Measurements from ENCODE around the gene UBAP2L.

UBAP2L gene

GRCh38 chr1:154263465-154264332 lies 42.9 kb downstream of the UBAP2L start:
- H3K27ac ChIP-seq (ENCODE audit: low read length), result no peak overlapping the region
- H3K27me3 ChIP-seq (ENCODE audit: insufficient read depth, low read length, poor library complexity), result no peaks in the 10 kb centered on the region
- no peak overlapping the region for H3K9ac ChIP-seq (ENCODE audit: low read depth, low read length)
- peaks cover 83% of the 10 kb centered on the region for H3K36me3 ChIP-seq (ENCODE audit: insufficient read depth, low read length)
- H3K79me2 ChIP-seq (ENCODE audit: insufficient read depth, low read length), result no peaks in the 10 kb centered on the region
- no peaks in the 10 kb centered on the region for H3K4me1 ChIP-seq (ENCODE audit: insufficient read depth, low read length)
- H2AFZ ChIP-seq (ENCODE audit: low read depth, low read length), result no peak overlapping the region
- no peak for TF ChIP-seq EZH2 (IDR thresholded peaks at IDR 0.05; ENCODE audit: borderline replicate concordance, low read depth, low read length, severe bottlenecking)
- no peak for TF ChIP-seq CTCF (IDR thresholded peaks at IDR 0.05; ENCODE audit: borderline replicate concordance, extremely low read depth, low read length, poor library complexity, severe bottlenecking)
- H4K20me1 ChIP-seq (ENCODE audit: insufficient read depth, low read length), result peaks cover 7% of the 10 kb centered on the region; the same call in 1 of the 2 replicates
- ATAC-seq (ENCODE audit: insufficient read depth, low read depth), result no peak
- H3K4me3 ChIP-seq (ENCODE audit: low read depth in 1 of 2, low read length in 2 of 2), result no peak overlapping the region
- DNase-seq, result no peak
- no peak overlapping the region for H3K4me2 ChIP-seq (ENCODE audit: insufficient read depth, low read length)
- no peaks in the 10 kb centered on the region for H3K9me3 ChIP-seq (ENCODE audit: insufficient read depth, low read length, severe bottlenecking)

GRCh38 chr1:154264454-154264853 lies 43.7 kb downstream of the UBAP2L start:
- no peak overlapping the region for H3K27ac ChIP-seq (ENCODE audit: low read length)
- DNase-seq, result no peak

GRCh38 chr1:154265586-154265985 lies 44.8 kb downstream of the UBAP2L start:
- Histone ChIP-seq H3K9me3 (ENCODE audit: insufficient read depth, low read length, severe bottlenecking) (no peaks in the 10 kb centered on the region), H3K36me3 (ENCODE audit: insufficient read depth, low read length) (peaks cover 79% of the 10 kb centered on the region), H3K4me3 (ENCODE audit: low read depth in 1 of 2, low read length in 2 of 2) (no peak overlapping the region), H3K4me1 (ENCODE audit: insufficient read depth, low read length) (no peaks in the 10 kb centered on the region), H3K9ac (ENCODE audit: low read depth, low read length) (no peak overlapping the region), H3K27ac (ENCODE audit: low read length) (no peak overlapping the region), H3K79me2 (ENCODE audit: insufficient read depth, low read length) (no peaks in the 10 kb centered on the region), H2AFZ (ENCODE audit: low read depth, low read length) (no peak overlapping the region), H3K4me2 (ENCODE audit: insufficient read depth, low read length) (no peak overlapping the region), H4K20me1 (ENCODE audit: insufficient read depth, low read length) (peaks cover 7% of the 10 kb centered on the region; the same call in 1 of the 2 replicates), H3K27me3 (ENCODE audit: insufficient read depth, low read length, poor library complexity) (no peaks in the 10 kb centered on the region)
- TF ChIP-seq EZH2 (IDR thresholded peaks at IDR 0.05; ENCODE audit: borderline replicate concordance, low read depth, low read length, severe bottlenecking) (no peak), CTCF (IDR thresholded peaks at IDR 0.05; ENCODE audit: borderline replicate concordance, extremely low read depth, low read length, poor library complexity, severe bottlenecking) (no peak)
- no peak for ATAC-seq (ENCODE audit: insufficient read depth, low read depth)
- no peak for DNase-seq

More at GRCh38 chr1:154264454-154264853, 43.7 kb downstream of the UBAP2L start:
- no peak for TF ChIP-seq EZH2 (IDR thresholded peaks at IDR 0.05; ENCODE audit: borderline replicate concordance, low read depth, low read length, severe bottlenecking)
- TF ChIP-seq CTCF (IDR thresholded peaks at IDR 0.05; ENCODE audit: borderline replicate concordance, extremely low read depth, low read length, poor library complexity, severe bottlenecking), result no peak
- H3K9me3 ChIP-seq (ENCODE audit: insufficient read depth, low read length, severe bottlenecking), result no peaks in the 10 kb centered on the region
- H2AFZ ChIP-seq (ENCODE audit: low read depth, low read length), result no peak overlapping the region
- H3K9ac ChIP-seq (ENCODE audit: low read depth, low read length), result no peak overlapping the region
- H3K4me2 ChIP-seq (ENCODE audit: insufficient read depth, low read length), result no peak overlapping the region
- no peak overlapping the region for H3K4me3 ChIP-seq (ENCODE audit: low read depth in 1 of 2, low read length in 2 of 2)
- H3K79me2 ChIP-seq (ENCODE audit: insufficient read depth, low read length), result no peaks in the 10 kb centered on the region
- no peak for ATAC-seq (ENCODE audit: insufficient read depth, low read depth)
- no peaks in the 10 kb centered on the region for H3K4me1 ChIP-seq (ENCODE audit: insufficient read depth, low read length)
- H3K36me3 ChIP-seq (ENCODE audit: insufficient read depth, low read length), result peaks cover 83% of the 10 kb centered on the region
- no peaks in the 10 kb centered on the region for H3K27me3 ChIP-seq (ENCODE audit: insufficient read depth, low read length, poor library complexity)
- peaks cover 7% of the 10 kb centered on the region; the same call in 1 of the 2 replicates for H4K20me1 ChIP-seq (ENCODE audit: insufficient read depth, low read length)
